Umbilical cord (tissue), 2 donors: ENCODE results near the gene OCSTAMP. TPM values are rescaled to one million over a fixed set of nuclear protein-coding genes. Genes with fewer than 3 reads are reported as not detected.

Experiments
- DNase-seq: peaks from one replicate; pipeline ENCODE4 v3.0.0-alpha.2; 2015; ENCODE audit warnings: low spot score
- total RNA-seq: library from RNA; depleted of rRNA; stranded (reverse); fragments of >200 nt; gene quantifications from one replicate; pipeline ENCODE4 v1.2.3, GENCODE V29; 2014; ENCODE audit warnings: low replicate concordance; ENCODE audit not compliant: insufficient read depth

The OCSTAMP gene, protein sequence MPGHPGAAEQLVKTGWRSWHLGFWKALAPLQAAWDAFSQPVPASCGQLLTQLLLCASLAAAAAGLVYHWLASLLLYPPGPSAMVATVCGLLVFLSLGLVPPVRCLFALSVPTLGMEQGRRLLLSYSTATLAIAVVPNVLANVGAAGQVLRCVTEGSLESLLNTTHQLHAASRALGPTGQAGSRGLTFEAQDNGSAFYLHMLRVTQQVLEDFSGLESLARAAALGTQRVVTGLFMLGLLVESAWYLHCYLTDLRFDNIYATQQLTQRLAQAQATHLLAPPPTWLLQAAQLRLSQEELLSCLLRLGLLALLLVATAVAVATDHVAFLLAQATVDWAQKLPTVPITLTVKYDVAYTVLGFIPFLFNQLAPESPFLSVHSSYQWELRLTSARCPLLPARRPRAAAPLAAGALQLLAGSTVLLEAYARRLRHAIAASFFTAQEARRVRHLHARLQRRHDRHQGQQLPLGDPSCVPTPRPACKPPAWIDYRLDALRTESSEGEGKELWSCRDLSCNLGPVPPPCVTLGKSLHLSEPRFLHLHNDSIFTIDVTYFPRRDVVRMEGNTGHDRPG
- total RNA-seq: 0.24 TPM

DNA sequence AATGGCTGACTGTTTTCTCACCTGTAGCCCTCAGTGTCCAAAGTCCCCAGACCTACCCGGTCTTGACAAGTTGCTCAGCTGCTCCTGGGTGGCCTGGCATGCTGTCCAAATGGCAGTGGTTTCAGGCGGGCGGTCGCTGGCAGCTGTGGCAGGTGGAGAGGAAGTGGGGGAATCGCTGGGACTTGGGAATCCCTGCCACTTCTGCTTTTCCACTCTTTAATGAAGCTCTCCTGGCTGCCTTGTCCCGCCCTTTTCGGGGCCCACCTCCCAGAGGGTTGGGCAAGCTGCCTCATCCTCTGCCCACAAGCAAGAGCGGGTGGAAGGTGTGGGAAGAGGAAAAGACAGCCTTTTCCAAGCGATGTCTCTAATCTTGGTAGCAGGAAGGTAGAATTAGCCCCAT lies at the start of gene OCSTAMP:
Gene OCSTAMP (minus strand): TSS at position 194 of the 400 bp plus-strand sequence. CDS start 94 bp downstream, at position 100.
- DNase-seq: no peak

DNA sequence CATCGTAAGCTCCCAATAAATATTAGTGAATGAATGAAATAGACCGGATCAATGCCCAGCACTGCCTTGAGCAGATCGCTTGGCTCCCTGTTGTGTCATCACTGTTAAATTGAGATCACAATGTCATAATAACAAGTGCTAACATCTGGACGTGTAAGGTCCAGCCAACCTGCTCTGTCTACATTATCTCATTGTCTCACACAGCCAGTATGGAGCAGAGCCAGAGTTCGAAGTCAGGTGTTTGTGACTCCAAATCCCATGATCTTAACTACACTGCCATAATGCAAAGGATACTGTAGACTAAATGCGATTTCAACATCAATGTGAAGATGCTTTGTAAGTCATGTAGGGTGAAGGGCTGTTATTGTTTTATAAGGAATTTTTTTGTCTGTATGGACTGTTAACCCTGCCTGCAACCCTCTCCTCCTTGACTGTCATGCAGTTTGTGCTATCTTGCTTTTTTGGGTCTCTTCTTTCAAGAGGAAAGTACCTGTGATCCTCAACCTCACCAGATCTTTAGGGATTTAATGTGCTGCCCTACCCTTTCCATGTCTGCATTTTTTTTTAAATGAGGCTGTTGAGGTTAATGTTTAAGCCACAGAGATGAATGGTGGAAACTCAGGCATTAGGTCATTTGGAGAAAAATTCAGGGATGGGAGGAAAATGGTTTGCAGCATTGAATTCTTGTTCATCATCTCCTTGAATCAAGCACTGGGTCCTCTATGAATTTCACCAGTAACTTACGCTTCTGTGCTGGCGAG lies 49.0 kb upstream of the OCSTAMP start:
- DNase-seq: no peak

DNA sequence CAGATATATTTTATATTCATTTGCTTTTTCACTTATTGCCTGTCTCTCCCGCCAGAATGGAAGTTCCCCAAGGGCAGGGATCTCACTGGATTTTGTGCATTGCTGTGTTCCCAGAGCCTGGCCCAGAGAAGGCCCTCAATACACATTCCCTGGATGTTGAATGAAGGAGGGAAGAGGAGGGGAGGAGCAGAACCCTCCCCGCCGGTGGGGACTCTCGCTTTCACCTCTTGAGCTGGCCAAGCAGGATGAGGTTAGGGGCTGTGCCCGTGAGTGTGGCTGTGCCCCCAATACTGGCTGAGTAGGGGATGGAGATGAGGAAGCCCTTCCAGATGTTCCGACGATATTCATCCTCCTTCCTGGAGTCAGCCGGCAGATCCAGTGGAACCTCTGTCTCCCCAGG lies 45.5 kb upstream of the OCSTAMP start:
- DNase-seq: no peak

GRCh38 chr20:46594725-46595124 lies 44.3 kb upstream of the OCSTAMP start:
- DNase-seq: no peak

DNA sequence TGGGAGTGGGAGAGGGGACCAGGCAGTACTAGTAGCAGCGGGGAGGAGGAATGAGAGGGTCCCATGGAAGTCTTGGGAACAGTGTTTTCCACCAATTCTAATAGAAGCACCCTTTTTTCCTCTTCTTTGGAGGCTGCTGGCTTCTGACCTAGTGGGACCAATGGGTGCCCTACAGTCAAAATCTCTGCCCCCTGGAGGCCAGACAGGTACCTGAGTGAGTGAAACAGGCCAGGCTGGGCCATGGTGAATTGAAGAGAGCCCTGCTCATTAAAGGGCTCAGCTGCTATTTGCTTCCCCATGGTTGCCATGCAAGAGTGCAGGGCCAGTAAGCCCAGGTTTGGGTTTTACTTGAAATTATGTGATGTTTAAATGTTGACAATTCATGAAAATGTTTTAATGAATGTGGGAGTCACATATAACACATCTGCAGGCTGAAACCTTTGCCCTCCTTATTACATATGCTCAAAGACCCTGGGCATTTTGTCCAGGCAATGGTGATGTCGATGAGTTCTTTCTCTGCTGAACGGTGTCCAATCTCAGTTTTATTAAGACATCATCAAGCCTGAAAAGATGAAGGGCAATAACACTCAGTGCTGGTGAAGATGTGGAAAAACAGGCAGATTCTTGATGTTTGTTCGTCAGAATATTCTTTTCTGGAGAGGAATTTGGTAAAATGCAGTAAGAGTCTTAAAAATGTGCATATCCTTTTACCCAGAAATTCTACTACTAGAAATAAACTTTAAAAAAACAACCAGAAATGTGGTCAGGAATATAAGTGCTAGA lies 42.3 kb upstream of the OCSTAMP start:
- no peak for DNase-seq

DNA sequence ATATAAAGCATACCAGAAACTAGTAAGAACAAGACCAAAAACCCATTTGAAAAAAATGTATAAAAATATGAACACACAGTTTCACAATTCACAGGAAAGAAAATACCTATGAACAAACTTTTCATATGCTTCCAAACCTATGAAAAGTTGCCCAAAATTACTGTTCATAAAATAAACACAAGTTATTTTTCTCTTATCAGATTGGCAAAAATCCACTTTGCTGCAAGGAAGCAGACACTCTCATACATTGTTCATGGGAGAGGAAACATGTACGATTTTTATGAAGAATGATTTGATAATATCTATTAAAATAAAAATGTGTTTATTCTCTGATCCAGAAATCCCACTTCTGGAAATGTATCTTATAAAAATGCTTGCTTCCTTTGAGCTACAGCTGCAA lies 40.0 kb upstream of the OCSTAMP start:
- DNase-seq: no peak

GRCh38 chr20:46588532-46589511 lies 38.4 kb upstream of the OCSTAMP start:
- no peak for DNase-seq

DNA sequence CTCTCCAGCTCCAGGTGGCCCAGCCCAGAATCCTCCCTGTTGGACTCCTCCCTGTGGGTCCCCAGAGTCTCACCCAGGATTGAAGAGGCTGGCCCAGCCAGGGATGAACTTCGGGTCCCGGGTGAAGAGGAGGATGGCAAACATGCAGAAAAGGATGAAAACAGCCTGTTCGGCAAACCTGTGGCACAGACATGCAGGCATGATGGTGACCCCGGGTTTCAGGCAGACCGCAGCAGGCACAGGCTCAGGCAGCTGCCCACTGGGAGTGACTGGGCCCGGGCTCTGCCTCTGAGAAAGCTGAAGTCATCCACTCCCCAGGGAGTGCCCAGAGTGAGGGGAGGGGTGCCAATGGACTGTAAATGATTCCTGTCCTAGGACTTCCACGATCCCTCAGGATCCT lies 37.5 kb upstream of the OCSTAMP start:
- DNase-seq: no peak

DNA sequence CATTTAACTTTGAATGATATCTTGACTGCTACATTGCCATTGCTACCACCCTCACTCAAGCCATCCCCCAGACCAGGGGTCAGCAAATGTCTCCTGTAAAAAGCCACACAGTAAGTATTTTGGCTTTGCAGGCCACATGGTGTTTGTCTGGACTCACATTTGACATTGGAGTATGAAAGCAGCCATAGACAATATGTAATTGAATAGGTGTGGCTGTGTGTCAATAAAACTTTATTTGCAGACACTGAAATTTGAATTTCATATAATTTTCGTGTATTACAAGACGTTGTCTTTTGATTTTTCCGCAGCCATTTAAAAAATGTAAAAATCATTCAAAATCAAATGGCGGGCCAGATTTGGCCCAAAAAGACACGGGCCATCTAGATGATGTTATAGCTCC lies 36.3 kb upstream of the OCSTAMP start:
- no peak for DNase-seq

GRCh38 chr20:46584508-46584907 lies 34.1 kb upstream of the OCSTAMP start:
- DNase-seq: no peak

DNA sequence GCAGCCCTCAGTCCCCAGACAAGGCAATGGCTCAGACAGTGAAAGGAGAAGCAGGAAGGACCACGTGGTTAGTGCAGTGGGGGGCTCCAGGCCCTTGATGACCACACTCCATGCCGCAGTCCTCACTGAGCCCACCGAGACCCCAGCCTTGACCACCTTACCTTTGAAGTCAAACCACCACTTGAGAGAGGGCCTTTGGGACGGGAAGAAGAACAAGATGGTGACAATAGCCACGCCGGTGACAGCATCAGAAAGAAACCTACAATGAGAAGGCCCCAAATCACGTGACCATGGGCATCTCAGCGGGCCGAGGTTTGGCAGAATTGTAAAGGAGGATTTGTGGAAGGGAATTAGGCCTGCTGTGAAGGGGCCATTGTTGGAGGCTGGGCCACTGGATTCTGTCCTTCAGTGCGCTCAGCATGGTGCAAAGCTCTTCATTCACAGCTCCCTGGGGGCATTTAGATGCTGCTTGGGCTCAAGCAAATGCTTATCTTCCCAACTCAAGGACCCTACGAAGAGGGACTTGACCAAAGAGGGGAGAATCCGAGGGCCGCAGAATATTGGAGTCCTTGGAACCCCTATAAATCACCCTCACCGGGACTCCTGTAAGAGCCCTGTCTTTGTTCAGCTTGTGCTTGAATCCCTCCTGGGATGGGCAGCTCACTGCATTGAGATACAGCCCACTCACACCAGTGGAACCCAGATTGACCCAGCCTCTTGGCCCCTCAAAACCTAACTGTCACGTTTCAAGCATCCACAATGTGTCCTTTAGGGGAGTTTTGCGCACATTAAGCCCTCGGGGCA lies 33.2 kb upstream of the OCSTAMP start:
- DNase-seq: no peak

- DNase-seq: no peak
Measured at GRCh38 chr20:46582648-46583047, 32.2 kb upstream of the OCSTAMP start.

DNA sequence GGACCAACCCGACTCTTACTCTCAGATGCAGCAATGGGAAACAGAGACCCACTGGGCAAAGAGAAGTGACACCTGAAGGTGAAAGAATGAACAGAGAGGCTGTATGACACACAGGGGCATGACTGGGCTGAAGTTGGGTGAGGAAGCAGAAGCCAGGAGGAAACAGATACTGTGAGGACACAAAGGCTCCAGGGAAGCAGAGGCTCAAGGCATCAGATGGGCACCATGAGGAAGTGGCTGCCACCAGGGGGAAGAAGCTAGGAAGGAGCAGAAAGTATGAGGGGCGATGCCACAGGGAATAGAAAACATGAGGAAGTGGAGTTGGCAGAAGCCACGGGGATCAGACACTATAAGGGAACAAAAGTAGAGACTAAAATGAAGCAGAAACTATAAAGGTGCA lies 30.9 kb upstream of the OCSTAMP start:
- no peak for DNase-seq

DNA sequence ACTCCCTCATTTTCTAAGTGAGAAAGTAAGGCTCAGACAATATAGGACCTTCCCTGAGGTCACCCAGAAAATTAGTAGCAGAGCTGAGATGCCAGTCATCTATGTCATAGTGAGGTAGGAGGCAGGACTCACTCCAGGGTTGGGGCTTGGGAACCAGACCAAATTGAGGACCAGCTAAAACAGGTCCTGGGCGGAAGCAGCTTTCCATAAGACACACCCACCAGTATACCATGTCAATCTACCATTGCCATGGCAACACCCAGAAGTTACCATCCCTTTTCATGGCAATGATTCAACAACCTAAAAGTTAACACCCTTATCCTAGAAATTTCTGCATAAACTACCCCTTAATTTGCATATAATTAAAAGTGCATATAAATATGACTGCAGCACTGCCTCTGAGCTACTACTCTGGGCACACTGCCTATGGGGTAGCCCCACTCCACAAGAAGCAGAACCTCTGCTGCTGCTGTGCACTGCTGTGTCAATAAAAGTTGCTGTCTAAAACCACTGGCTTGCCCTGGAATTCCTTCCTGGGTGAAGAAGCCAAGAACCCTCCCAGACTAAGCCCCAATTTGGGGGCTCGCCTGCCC lies 30.3 kb upstream of the OCSTAMP start:
- DNase-seq: no peak

DNA sequence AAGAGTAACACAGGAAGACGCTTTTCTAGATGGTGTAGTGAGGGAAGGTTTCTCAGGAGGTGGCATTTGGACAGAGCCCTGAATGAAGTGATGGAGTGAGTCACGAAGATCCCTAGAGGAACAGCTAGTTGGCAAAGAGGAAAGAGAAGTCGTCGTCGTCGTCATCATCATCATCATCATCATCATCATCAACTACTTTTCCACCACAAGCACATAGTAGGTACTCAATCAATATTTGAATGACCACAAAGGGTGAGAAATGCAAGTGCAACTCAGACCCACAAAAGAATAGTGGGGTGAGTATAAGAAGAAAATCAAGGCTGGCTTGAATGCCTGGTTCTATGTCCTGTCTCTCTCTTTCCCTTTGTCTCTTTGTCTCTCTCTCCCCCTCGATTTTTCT lies 28.3 kb upstream of the OCSTAMP start:
- DNase-seq: no peak

DNA sequence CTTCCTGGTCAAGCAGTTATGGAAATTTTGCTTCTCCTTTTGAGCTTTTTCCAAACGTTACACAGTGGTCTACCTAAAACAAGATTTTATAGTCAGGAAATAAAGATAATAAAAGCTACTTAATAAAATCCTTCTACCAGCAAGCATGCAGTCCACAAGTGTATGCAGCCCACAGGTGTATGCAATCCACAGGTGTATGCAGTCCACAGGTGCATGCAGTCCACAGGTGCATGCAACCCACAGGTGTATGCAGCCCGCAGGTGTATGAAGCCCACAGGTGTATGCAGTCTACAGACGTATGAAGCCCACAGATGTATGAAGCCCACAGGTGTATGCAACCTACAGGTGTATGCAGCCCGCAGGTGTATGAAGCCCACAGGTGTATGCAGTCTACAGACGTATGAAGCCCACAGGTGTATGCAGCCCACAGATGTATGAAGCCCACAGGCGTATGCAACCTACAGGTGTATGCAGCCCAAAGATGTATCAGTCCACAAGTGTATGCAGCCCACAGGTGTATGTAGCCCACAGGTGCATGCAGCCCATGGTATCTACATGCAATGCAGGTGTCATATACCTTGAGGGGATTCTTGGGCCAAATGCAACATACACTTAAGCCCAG lies 26.4 kb upstream of the OCSTAMP start:
- no peak for DNase-seq

DNA sequence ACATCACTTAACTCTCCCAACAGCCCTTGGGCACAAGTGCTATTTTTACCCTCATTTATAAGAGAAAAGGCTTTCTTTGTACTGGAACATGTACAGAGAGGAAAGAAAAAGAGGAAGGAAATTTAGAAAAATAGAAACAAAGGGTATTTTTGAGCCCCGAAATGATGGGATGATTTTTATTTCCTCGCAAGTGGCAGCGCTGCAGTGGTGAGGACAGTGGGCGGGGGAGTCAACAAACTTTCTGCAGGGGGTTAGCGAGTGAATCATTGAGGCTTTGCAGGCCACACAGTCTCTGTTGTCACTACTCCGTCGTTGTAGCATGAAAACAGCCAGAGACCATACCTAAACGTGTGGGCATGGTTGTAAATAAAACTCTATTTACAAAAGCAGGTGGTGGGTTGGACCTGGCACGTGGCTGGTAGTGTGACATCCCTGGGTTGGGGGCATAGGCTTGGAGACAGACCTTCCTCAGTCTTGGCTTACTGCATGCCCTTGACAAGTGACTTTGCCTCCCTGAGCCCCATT lies 25.5 kb upstream of the OCSTAMP start:
- no peak for DNase-seq

- DNase-seq: no peak
Measured at GRCh38 chr20:46575394-46575793, 24.9 kb upstream of the OCSTAMP start.
